DMS53 treated with DMSO at 0.1 percent for 48 hours (cell line): Measurements from ENCODE around the gene HES3.

ENCODE experiments used
- DNase-seq: peaks from one replicate; lab custom pipeline; 2025; ENCODE audit not compliant: unreplicated experiment; lab: John Stamatoyannopoulos, UW

HES3 gene

DNA sequence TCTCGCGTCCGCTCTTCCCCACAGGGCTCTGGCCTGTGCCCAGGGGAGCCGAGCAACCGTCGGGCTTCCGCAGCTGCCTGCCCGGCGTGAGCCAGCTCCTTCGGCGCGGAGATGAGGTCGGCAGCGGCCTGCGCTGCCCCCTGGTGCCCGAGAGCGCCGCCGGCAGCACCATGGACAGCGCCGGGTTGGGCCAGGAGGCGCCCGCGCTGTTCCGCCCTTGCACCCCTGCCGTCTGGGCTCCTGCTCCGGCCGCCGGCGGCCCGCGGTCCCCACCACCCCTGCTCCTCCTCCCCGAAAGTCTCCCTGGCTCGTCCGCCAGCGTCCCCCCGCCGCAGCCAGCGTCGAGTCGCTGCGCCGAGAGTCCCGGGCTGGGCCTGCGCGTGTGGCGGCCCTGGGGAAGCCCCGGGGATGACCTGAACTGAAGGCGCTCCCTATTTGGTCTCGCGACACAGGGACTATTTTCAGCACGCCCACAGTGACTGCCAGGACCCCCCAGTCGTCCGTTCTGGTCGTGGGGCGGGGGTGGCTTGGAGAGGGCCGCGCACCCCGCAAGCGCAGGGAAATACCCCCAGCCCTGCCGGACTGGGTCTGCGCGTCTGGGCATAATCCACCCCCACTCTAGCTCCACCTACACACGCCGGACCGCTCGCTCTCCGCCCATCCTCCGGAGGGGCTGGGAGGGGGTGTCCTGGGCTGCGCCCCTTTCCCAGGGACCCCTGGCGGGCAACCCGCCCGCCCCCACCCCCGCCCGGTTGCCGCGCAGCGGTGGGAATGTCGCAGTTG lies 1.3 kb downstream of the HES3 start:
- peak; percentile 68 for DNase-seq

DNA sequence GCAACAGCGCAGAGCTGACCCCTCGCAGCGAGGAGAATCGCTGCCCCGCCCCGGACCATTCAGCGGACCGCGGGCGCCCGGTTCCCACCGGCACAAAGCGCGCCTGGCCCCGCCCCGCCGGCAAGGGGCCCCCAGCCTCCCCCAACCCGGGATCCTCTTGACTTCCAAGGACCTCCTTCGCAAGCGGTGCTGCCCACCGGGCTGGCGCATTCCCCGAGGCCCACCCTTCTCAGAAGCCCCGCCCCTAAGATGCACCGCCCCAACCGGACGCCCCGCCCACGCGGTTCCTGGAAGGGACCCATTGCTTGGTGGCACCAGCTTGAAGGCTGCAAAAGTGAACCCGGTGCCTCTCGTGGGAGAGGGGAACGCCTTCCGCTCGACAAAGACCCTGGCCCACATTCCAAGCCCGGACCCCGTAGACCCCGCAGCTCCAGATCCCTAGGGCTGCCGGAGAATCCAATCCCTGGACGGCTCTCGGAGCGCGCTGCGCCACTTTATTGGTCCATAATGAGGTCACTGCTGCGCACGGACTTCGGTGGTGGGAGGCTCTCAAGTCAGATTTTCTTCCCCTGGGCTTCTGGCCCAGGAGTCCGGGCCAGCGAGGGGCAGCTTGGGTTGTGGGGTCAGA lies 2.0 kb downstream of the HES3 start:
- peak; percentile 73 for DNase-seq

DNA sequence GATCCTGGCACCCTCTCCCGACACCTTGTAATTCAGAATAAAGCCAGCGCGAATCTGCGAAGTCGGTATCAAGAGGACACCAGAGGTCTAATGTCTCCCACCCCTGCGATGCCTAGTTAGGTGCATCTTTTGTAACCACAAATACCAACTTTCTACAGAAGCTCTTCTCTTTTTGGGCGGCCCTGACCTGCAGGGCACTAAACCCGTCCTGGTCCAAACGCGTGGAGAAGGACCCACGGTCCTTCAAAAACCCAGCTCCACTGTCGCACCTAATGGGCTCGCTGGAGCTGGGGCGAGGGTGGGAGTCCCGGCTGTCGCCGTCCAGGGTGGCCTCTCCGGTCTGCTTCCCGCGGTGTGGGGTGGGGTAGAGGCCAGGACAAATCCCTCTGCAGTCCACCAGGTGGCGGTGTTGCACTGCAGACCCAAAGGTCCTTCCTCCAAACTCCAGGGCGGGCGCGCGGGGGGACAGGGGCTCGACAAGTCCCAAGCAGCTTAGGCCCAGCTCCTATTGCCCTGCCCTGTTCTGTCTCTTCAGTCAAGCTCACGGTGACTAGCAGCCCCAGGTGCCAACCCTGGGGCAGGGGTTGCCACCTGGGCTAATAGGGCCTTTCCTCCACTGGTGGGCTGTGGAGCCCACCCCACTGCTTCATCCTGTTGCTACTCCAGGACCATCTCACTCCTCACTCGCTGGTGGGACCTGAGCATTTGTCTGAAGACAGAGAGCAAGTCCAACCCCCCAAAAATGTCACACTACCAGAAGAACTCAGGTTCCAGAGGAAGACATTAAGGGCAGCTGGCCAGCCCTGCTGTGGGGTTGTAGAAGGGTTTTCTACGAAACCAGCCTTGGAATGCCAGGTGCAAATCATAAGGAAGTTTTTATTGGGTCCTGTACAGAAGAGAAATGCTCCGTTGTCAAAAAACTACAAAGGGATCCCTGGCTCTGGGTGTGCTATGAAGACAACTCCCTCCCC lies 2.8 kb downstream of the HES3 start:
- peak; percentile 72 for DNase-seq

DNA sequence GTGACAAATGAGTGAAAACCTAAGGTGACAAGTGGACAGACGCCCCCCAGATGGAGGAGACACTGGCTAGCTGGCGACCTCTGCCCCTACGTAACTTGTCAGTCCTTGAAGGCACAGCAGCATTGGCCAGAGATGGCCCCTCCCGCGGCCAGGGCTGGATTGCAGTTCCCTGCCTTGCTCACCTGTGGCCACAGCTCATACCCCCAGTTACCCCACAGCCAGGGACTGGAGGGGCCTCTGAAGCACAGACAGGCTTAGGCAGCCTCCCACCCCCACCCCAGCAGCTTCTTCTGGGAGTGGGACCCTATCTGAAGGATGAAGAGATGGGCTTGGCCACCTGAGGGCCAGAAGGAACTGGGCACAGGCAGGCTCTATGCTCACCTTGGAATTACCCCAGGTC lies 3.7 kb downstream of the HES3 start:
- no peak for DNase-seq

DNA sequence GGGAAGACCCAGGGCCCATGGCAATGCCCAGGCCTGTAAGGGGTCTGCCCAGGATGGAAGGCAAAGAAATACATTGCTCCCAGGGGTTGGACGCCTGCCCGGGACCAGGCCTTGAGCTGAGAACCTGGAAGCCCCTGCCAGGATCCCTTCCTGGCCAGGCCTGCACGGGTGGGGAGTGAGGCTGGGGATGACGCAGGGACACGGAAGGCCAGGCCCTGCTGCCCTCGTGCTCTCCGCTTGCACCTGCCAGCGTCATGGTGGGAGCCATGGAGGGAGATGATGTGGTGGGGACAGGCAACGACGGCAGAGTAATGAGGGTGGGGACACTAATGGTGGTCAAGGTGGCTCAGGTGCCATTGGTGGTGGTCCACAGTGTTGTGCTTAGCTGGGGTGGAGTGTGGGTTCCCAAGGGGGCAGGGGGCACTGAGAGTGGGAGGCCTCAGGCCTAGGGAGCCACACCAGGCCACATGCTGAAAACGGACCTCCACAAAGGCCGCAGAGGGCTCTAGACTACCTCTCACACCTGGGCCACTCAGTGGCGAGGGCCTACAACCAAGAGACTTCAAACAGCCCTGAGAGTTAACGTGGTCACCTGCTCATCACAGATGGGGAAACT lies 4.3 kb downstream of the HES3 start:
- DNase-seq, result no peak

DNA sequence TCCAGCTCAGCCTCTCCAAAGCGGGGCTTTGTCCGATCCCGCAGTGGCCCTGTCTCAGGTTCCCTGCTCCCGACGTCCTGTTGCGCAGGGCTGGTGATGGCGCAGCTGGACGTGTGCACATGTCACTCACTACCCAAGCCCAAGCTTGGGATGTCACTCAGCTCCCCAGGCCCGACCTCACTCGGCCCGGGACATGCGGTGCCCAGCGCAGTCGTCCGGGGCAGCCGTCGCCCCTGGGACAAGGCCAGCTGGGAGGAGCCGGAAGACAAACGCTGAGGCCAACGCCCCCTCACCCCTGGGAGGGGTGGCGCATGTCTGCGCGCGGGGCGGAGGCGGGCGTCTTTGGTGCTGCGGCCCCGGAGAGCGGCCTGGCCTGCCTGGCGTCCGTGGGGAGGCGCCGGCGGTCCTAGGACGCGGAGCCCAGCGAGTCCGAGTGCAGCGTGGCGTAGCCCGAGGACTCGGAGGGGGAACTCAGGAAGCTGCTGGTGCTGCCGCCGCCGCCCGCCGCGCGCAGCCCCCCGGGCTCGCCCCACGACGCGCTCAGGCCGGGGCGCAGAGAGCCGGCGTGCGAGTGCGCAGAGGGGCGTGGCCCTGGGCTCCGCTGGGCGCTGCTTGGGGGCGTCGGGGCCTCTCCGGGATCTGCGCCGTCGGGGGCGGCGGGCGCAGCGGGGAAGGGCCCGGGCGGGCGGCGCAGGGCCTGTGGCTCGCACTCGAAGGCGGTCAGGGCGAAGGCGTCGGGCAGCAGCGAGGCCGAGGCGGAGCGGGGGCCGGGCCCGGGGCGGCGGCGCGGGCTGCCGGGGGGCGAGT lies 5.2 kb downstream of the HES3 start:
- no peak for DNase-seq

DNA sequence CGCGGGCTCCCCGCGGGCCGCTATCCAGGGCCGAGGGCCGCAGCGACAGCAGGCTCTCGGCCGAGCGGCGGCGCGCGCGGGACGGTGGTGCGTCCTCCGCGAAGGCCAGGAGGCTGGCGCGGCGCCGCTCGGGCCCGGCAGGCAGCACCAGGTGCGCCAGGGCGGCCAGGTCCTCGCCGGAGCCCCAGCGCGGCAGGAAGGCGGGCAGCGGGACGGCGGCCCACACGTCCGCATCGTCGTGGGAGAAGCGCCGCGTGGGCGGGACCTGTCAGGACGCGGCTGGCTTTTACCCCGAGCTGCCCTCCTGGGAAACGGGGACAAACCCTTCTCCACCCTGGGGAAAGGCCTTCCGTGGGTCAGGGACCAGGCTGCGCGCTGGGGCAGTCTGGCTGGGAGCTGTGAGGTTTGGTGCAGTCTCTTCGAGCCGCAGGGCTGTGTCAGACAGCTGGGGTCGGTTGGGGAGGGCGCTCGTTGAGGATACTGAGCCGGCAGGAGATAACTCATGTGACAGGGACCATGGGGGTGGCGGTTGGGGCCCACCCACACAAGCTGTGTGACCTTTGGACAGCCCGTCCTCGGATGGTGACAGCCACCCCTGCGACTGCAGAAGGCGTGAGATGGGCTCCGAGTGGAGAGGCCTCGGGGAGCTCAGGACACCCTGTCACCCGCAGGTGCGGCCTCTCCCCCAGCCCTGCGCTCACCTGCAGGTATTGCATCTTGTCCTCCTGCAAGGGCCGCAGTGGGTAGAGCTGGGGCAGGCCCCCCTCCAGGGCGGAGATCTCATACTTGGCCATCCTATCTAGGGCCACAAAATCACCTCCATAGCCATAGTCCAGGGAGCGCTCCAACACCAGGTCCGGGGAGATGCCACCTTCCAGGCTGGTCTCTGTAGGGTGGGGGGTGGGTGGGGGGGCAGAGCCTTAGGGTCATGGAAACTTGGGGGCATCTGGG lies 6.0 kb downstream of the HES3 start:
- no peak for DNase-seq

DNA sequence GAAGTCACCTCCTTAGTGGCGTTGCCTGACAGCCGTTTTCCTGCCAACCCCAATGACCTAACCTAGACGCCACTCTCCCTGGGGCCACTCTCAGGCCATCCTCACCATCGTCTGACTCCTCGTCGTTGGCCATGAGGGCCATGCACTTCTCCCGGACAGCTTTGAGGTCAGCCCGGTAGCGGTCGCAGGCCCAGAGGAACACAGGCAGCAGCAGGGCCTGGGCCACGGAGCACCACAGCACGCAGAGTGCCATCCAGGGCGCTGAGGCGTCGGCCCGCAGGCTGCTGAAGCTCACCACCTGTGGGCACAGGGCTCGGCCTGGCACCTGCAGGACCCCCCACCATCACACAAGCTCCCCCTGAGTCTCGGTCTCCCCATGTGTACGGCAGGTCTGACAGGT lies 7.3 kb downstream of the HES3 start:
- DNase-seq, result no peak

DNA sequence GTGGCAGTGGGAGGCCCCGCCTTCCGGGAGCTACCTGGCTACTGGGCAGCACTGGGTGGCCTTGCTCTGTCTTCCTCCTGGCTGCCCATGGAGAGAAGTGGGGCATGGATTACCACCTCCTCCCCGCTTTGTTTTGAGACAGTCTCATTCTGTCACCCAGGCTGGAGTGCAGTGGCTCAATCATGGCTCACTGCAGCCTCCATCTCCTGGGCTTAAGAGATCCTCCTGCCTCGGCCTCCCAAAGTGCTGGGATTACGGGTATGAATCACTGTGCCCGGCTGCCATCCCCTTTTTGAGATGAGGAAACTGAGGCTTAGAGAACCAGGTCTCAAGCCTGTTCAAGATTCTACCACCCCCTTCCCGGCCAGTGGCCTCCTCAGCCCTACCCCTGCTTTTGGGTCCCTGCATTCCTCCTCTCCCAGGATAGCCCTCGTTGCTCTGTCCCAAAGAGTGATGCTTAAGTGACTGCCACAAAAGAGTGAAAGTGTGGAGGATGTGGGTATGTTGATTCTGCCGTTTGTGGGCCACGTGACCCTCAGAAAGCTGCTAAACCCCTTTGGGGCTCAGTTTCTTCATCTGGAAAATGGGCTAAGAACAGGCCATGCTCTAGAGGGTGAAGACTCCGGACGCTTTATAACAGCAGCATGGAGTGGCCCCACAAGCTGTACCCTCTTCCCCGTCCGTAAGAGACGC lies 7.8 kb downstream of the HES3 start:
- no peak for DNase-seq

DNA sequence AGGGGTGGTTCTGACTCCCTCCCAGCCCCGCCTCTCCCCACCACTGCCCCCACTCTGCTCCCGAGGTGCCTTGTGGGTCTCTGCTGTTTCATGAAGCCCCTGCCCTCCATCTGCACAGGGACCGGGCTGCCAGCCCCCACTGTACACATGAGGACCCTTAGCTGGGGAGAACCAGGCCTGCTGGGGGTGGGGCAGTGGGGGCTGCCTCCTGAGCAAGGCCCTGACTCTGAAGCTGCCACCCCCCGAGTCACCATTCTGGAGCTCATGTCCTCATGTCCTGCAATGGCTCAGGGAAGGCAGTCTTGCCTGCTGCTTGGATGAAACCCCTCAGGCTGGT lies 8.4 kb downstream of the HES3 start:
- no peak for DNase-seq

DNA sequence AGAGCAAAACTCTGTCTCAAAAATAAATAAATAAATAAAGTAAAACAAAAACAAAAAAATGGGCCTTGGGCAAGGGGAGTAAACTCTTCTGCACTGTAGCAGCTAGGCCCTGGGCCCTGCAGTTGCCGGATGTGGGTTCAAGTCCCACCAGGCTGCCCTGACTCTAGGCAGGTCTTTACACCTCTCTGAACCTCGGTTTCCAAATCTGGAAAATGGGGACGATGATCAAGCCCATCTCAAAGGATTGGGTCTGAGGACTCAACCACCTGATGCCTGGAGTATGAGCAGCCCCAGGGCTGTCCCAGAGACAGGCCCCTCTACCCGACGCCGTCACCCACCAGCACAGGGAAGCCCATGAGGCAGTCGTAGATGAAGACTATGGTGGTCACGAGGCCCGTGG lies 9.4 kb downstream of the HES3 start:
- no peak for DNase-seq

DNA sequence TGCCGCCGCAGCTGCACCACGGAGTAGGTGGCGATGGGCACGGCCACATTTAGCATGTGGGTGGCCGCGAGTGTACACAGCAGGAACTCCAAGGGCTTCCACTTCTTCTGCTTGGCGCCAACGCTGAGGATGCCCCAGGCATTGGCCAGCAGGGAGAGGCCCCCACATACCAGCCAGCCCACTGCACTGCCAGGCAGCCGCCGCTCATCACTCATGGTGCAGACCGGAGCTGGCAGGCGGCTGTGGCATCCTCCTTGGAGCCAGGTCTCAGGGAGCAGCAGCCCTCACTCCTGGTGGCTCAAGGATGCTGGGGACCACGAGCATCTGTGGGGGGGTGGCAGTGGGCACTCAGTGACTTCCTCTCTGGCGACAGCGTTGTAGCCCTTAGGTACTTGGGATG lies 10.7 kb downstream of the HES3 start:
- no peak for DNase-seq

DNA sequence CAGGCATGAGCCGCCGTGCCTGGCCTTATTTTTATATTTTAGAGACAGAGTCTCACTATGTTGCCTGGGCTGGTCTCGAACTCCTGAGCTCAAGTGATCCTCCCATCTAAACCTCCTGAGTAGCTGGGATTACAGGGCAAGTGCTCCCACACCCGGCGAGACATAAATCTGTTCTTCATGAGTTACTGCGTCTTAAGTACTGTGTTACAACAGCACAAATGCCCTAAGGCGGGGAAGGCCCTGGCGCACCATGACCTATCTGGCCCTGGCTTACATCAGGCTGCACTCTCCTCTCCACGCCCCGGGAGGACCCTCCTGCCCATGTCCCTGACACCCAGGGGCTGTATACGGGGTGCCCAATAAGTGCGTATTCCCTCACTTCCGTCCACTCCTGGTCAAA lies 12.7 kb downstream of the HES3 start:
- DNase-seq, result no peak

DNA sequence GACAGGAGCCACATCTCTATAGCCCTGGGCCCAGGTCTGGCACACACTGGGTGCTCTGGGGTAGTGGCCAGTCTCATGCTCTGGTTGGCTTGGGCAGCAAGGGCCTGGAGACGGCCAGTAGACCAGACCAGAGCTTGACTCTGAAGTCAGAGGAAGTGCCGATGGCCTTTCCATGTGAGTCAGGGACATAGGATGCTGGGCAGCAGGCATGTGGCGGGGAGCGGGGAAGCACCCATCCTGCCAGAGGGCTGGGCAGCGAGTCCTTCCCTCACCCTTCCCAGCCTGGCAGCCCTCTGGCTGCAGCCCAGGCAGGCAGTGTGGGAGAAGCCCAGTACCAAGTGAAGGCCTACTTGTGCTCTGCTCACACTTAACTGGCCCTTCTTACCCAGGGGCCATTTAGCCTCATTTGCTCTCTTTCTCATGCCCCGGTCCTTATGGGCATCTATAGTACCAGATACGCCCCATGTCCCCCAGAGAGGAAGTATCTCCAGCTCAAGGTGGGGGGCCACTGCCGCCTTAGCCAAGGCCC lies 13.6 kb downstream of the HES3 start:
- no peak for DNase-seq

DNA sequence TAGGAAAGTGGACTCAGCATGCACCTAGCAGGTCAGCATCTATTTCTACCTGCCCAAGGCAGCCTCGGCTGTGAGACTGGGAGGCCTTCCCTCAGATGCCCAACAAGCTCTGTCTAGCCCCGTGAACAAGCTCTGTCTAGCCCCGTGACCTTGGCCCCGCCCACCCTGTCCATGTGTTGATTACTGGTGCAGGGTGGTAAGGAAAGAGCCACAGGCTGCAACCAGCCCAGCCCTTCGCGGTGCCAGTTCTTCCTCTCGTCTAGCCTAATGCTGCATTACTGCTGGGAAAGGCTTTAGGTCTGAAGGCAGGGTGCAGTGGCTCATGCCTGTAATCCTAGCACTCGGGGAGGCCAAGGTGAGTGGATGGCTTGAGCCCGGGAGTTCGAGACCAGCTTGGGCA lies 14.7 kb downstream of the HES3 start:
- DNase-seq, result no peak

DNA sequence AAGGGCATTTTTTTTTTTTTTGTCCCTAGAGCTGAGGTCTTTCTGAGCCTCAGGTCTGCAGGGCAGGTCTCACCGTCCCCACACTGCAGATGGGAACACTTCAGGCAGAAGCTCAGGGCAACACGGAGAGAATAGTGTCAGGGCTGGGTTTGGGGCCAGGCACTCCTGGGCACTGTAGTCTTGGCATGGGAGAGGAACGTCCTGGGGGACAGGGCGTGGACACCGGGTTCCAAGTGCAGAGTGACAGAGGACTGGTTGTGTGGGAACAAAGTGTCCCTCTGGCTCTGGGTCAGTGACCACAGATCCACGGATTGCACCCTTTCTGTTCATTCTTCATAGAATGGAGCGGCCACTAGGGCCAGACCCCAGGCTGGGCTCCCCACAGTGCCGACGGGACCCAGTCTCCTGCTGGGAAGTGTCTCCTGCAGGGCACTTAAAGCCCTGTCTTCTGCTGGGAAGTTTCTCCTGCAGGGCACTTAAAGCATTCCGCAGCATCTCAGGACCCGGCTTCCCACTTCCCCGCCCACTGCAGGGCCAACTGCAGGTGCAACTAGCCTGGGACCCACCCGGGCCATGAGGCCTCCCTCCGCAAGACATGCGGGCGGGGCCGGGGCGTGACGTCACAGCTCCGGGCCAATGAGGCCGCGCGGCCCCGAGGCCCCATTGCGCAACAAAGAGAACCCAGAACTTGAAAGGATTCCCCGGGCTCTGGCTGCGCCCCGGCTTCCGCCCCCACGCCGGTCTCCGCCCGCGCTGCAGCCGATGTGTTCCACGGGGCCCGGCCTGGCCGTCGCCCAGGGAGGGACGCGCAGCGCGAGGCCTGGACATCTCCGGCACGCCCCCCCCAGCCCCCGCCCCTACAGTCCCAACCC lies 15.7 kb downstream of the HES3 start:
- DNase-seq, result peak; percentile 26

DNA sequence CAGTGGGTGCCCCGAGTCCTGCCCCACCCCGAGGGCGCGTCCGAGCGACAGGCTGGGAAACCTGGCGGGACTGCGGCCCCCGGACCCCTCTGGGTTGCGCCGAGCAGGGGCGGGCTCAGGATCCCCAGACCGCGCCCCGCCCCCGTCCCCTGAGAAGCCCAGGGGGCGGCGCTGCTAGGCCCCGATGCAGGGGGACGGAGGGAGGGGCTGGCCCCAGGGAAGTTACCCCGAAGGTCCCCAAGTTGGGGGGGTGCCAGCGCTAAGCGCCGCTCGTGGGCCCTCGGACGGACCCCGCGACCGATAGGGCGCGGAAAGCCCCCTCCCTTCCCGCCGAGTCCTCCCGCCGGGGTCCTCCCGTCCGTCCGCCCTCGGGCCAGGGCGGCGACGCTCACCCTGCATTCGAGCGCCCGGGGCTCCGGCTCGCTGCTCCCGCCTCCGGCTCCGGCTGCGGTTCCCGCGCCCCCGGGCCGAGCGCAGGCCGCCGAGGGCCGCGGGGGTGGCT lies 16.5 kb downstream of the HES3 start:
- DNase-seq, result no peak
